Measurements from ENCODE around the gene ELN. TPM values are rescaled to one million over a fixed set of nuclear protein-coding genes. Genes with fewer than 3 reads are reported as not detected.

The ELN gene
- total RNA-seq, 1 donor from 2014 or later: 0.47 TPM

DNA sequence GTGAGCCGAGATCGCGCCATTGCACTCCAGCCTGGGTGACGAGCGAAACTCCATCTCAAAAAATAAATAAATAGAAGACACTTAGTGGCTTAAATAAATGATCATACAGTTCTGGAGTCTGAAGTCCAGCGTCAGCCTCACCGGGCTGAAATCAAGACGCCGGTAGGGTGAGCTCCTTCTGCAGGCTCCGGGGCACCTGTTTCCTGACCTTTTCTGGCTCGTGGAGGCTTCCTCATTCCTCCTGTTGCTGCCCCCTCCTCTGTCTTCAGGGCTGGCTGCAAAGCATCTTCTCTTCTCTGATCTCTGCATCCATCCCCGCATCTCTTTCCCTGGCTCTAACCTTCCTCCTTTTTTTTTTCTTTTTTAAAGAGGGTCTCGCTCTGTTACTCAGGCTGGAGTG is 88.4 kb downstream of the ELN start:
- Mint-ChIP-seq H3K4me3 (no peak overlapping the region), H3K4me1 (no peaks in the 10 kb centered on the region), H3K27me3 (ENCODE audit: insufficient read depth, low read depth) (peaks cover 3% of the 10 kb centered on the region), H3K9me3 (peaks cover 4% of the 10 kb centered on the region), H3K36me3 (peaks cover 11% of the 10 kb centered on the region), H3K27ac (no peak overlapping the region)
- Histone ChIP-seq H2AFZ (replicated peaks) (no peak overlapping the region), H3K27me3 (no peaks in the 10 kb centered on the region), H3K36me3 (no peaks in the 10 kb centered on the region), H3K79me2 (ENCODE audit: low read depth) (no peaks in the 10 kb centered on the region), H3K27ac (no peak overlapping the region), H4K20me1 (ENCODE audit: low read depth) (no peaks in the 10 kb centered on the region), H3K9ac (no peak overlapping the region), H3K4me1 (no peaks in the 10 kb centered on the region), H3K4me3 (no peak overlapping the region), H3K9me3 (ENCODE audit: low read depth) (no peaks in the 10 kb centered on the region), H3K4me2 (no peak overlapping the region), H3F3A (ENCODE audit: low read depth) (no peaks in the 10 kb centered on the region)
- no peak for DNase-seq (ENCODE audit: low spot score)
- no peak for TF ChIP-seq EZH2phosphoT487 (IDR thresholded peaks at IDR 0.05)
- TF ChIP-seq EZH2 (IDR thresholded peaks at IDR 0.05): no peak
- TF ChIP-seq, protein P1, sequence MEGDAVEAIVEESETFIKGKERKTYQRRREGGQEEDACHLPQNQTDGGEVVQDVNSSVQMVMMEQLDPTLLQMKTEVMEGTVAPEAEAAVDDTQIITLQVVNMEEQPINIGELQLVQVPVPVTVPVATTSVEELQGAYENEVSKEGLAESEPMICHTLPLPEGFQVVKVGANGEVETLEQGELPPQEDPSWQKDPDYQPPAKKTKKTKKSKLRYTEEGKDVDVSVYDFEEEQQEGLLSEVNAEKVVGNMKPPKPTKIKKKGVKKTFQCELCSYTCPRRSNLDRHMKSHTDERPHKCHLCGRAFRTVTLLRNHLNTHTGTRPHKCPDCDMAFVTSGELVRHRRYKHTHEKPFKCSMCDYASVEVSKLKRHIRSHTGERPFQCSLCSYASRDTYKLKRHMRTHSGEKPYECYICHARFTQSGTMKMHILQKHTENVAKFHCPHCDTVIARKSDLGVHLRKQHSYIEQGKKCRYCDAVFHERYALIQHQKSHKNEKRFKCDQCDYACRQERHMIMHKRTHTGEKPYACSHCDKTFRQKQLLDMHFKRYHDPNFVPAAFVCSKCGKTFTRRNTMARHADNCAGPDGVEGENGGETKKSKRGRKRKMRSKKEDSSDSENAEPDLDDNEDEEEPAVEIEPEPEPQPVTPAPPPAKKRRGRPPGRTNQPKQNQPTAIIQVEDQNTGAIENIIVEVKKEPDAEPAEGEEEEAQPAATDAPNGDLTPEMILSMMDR (IDR thresholded peaks at IDR 0.05): no peak

Other genes with a start within 250 kb of the ELN start
- gene CLDN4, start 197.2 kb upstream of the ELN start, total RNA-seq (ENCODE audit: low replicate concordance): 2.8 TPM in 1 of 2 replicates, not detected in the other
- gene METTL27, start 185.7 kb upstream of the ELN start, total RNA-seq (ENCODE audit: low replicate concordance): 10.5 and 12.0 TPM in 2 replicates
- gene TMEM270, start 167.0 kb upstream of the ELN start, total RNA-seq (ENCODE audit: low replicate concordance): not detected in 2 replicates
- 29.9 and 66.6 TPM in 2 replicates for gene LIMK1, start 55.6 kb downstream of the ELN start, total RNA-seq (ENCODE audit: low replicate concordance)
- gene EIF4H, start 146.2 kb downstream of the ELN start, total RNA-seq (ENCODE audit: low replicate concordance): 214 and 315 TPM in 2 replicates
- not detected in 2 replicates for gene LAT2, start 181.8 kb downstream of the ELN start, total RNA-seq (ENCODE audit: low replicate concordance)
- 66.0 and 71.3 TPM in 2 replicates for gene RFC2, start 226.2 kb downstream of the ELN start, total RNA-seq (ENCODE audit: low replicate concordance)